ENCODE results near the gene SESN2.

- TF ChIP-seq, protein P1, sequence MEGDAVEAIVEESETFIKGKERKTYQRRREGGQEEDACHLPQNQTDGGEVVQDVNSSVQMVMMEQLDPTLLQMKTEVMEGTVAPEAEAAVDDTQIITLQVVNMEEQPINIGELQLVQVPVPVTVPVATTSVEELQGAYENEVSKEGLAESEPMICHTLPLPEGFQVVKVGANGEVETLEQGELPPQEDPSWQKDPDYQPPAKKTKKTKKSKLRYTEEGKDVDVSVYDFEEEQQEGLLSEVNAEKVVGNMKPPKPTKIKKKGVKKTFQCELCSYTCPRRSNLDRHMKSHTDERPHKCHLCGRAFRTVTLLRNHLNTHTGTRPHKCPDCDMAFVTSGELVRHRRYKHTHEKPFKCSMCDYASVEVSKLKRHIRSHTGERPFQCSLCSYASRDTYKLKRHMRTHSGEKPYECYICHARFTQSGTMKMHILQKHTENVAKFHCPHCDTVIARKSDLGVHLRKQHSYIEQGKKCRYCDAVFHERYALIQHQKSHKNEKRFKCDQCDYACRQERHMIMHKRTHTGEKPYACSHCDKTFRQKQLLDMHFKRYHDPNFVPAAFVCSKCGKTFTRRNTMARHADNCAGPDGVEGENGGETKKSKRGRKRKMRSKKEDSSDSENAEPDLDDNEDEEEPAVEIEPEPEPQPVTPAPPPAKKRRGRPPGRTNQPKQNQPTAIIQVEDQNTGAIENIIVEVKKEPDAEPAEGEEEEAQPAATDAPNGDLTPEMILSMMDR (conservative IDR thresholded peaks at IDR 0.05), result no peak
- TF ChIP-seq EZH2 (IDR thresholded peaks at IDR 0.05; ENCODE audit: low read depth), result no peak
These were observed 19.3 kb upstream of the SESN2 start for GRCh38 chr1:28240024-28240423.
